Endodermal cell (in vitro differentiated cells): ENCODE data around the gene OPCML. TPM values are rescaled to one million over a fixed set of nuclear protein-coding genes. Genes with fewer than 3 reads are reported as not detected.

Experiments used
- DNase-seq: peaks from one replicate; pipeline ENCODE4 v3.0.0-alpha.2; 2017
- H3K27ac ChIP-seq: 2 replicates; pipeline ENCODE4 v1.5.1; 2013; ENCODE audit warnings: mild to moderate bottlenecking, low read depth, low read length, moderate library complexity
- H3K27me3 ChIP-seq: 2 replicates; pipeline ENCODE4 v1.6.1; 2013; ENCODE audit warnings: mild to moderate bottlenecking, low read length, moderate library complexity; ENCODE audit not compliant: insufficient read depth, control insufficient read depth, poor library complexity, severe bottlenecking
- H3K36me3 ChIP-seq: 2 replicates; pipeline ENCODE4 v1.7.0; 2013; ENCODE audit warnings: mild to moderate bottlenecking, low read length, moderate library complexity; ENCODE audit not compliant: control insufficient read depth, insufficient read depth
- H3K4me1 ChIP-seq: one replicate; pipeline ENCODE4 v1.7.0; 2013; ENCODE audit warnings: low read length; ENCODE audit not compliant: control insufficient read depth, insufficient read depth
- H3K4me3 ChIP-seq: 2 replicates; pipeline ENCODE4 v1.5.1; 2013; ENCODE audit warnings: mild to moderate bottlenecking, low read length, moderate library complexity
- H3K9ac ChIP-seq: 2 replicates; pipeline ENCODE4 v1.6.1; 2013; ENCODE audit warnings: mild to moderate bottlenecking, low read length, moderate library complexity; ENCODE audit not compliant: poor library complexity, severe bottlenecking; ENCODE audit errors: extremely low read depth
- H3K9me3 ChIP-seq: 2 replicates; pipeline ENCODE4 v1.6.1; 2013; ENCODE audit warnings: mild to moderate bottlenecking, low read length, moderate library complexity; ENCODE audit not compliant: control insufficient read depth
- H3K27ac Mint-ChIP-seq: 2 replicates; pipeline ENCODE4 v1.8.0; 2020; ENCODE audit warnings: mixed read lengths
- H3K27me3 Mint-ChIP-seq: 2 replicates; pipeline ENCODE4 v1.8.0; 2021; ENCODE audit warnings: mild to moderate bottlenecking, mixed read lengths; ENCODE audit not compliant: insufficient read depth
- H3K36me3 Mint-ChIP-seq: 2 replicates; pipeline ENCODE4 v1.8.0; 2020; ENCODE audit warnings: low read depth, mixed read lengths
- H3K4me1 Mint-ChIP-seq: 2 replicates; pipeline ENCODE4 v1.8.0; 2020; ENCODE audit warnings: mixed read lengths
- H3K4me3 Mint-ChIP-seq: 2 replicates; pipeline ENCODE4 v1.8.0; 2020; ENCODE audit warnings: mild to moderate bottlenecking, moderate library complexity, mixed read lengths
- H3K9me3 Mint-ChIP-seq: 2 replicates; pipeline ENCODE4 v1.8.0; 2020; ENCODE audit warnings: mild to moderate bottlenecking, mixed read lengths
- CTCF ChIP-seq: fragments of 200-600 bp; sonication (generic); conservative IDR thresholded peaks from 2 replicates; pipeline ENCODE4 v1.5.0; 2021; ENCODE audit warnings: antibody characterized with exemption, mild to moderate bottlenecking
- WGBS, 2 experiments: methylation state at CpG; one replicate each; pipeline versions ENCODE4 v1.1.5 to v1.1.7; 2013; ENCODE audit warnings: missing lambda C conversion rate in 2 of 2, mixed read lengths in 1 of 2; ENCODE audit not compliant: insufficient coverage in 1 of 2, insufficient read length in 1 of 2; 5-methylcytosine and 5-hydroxymethylcytosine counted together
- total RNA-seq, 2 donors: library from RNA; stranded (reverse); fragmentation: NEBNext Ultra II Directional in 1 of 2; extraction: Animal tissue kit (Norgen Biotek cat#: 25700) in 1 of 2; gene quantifications; 2 replicates in 1 of 2; 3 replicates in 1 of 2; pipeline ENCODE4 v1.2.1, GENCODE V29; 2021

Gene OPCML
- total RNA-seq, 2 donors from 2014 or later = 0.49 to 0.86 TPM

DNA sequence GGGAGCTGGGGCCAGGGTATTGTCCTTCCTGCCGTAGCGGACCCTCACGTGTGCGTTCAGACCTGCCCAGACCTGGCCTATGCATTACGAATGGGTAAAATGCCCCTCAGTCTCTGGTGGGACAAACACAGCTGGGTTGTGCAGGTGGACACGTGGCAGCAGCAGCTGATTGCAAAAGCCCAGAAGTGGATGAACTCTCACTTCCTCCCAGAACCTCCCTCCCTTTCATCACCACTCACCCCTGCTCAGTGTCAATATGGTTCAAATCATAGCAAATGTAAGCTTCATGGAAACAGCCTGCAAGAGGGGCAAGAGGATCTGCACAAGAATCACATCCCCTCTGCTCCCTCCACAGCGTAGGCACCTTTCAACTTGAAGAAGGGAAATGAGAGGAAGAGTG is 352.1 kb downstream of the OPCML start:
- Mint-ChIP-seq H3K36me3 (no peaks in the 10 kb centered on the region), H3K27me3 (peaks cover 2% of the 10 kb centered on the region)
- TF ChIP-seq CTCF = no peak

DNA sequence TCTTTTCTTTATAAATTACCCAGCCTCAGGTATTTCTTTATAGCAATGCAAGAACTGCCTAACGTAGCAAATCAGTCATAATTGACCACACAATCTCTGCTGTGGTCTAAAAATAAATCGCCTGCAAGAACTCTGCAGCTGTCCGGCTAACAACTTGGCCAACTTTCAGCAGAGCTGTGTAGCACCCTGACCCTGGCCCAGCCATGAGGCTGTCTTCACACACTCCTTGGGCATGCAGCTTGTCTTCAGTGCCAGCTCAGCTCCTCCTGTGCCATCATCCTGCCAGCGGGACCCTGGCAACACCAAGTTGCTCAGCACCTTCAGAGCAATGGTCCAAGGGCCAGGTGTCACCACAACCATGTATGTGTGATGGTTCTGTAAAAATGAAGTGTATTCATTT is 355.6 kb downstream of the OPCML start:
- H3K27me3 Mint-ChIP-seq = peaks cover 2% of the 10 kb centered on the region
- no peak for TF ChIP-seq CTCF
- no peak overlapping the region for H3K4me3 Mint-ChIP-seq
- H3K27me3 ChIP-seq = no peaks in the 10 kb centered on the region
- H3K36me3 Mint-ChIP-seq = no peaks in the 10 kb centered on the region
- H3K4me3 ChIP-seq = no peak overlapping the region
- H3K9me3 ChIP-seq = no peaks in the 10 kb centered on the region
- 92 to 96% methylated on average over 3 to 4 of the region's 4 CpGs for WGBS, 2 experiments
- DNase-seq = no peak
- no peaks in the 10 kb centered on the region for H3K36me3 ChIP-seq
- H3K9ac ChIP-seq = no peak overlapping the region
- H3K4me1 ChIP-seq = no peaks in the 10 kb centered on the region
- H3K9me3 Mint-ChIP-seq = no peaks in the 10 kb centered on the region
- H3K27ac Mint-ChIP-seq = no peak overlapping the region
- no peaks in the 10 kb centered on the region for H3K4me1 Mint-ChIP-seq
- no peak overlapping the region for H3K27ac ChIP-seq

More for the DNA sequence above, 352.1 kb downstream of the OPCML start:
- H3K9me3 Mint-ChIP-seq = no peaks in the 10 kb centered on the region
- no peaks in the 10 kb centered on the region for H3K36me3 ChIP-seq
- H3K27ac Mint-ChIP-seq = no peak overlapping the region
- no peak overlapping the region for H3K4me3 ChIP-seq
- no peak overlapping the region for H3K9ac ChIP-seq
- 83 to 94% methylated on average over 4 to 7 of the region's 7 CpGs for WGBS, 2 experiments
- DNase-seq = no peak
- H3K4me1 ChIP-seq = no peaks in the 10 kb centered on the region
- H3K4me1 Mint-ChIP-seq = no peaks in the 10 kb centered on the region
- H3K27me3 ChIP-seq = no peaks in the 10 kb centered on the region
- no peak overlapping the region for H3K27ac ChIP-seq
- H3K9me3 ChIP-seq = no peaks in the 10 kb centered on the region
- H3K4me3 Mint-ChIP-seq = no peak overlapping the region

DNA sequence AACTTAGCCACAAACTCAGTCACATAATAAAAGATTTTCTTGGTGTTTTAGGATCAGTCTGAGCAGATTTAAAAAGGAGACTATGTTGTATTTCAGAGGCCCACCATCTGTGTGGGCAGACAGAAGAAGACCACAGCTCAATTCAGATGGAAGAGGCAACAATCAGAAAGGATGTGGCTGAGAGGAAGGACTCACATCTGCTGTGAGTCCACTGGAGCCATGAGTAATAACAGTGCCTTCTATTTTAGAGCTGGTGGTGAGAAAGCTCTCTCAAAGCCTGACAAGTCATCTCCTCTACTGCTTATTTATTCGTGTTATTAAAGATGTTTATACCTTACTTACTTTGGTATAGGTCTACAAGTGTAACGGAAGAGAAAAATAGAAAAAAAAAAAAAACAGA is 357.2 kb downstream of the OPCML start:
- Mint-ChIP-seq H3K27ac (no peak overlapping the region), H3K27me3 (no peaks in the 10 kb centered on the region), H3K36me3 (no peaks in the 10 kb centered on the region), H3K4me3 (no peak overlapping the region), H3K4me1 (peaks cover 4% of the 10 kb centered on the region), H3K9me3 (no peaks in the 10 kb centered on the region)
- 100% methylated on average over 2 of the region's 2 CpGs; no CpG with 5 or more reads in 1 of the 2 experiments for WGBS, 2 experiments
- Histone ChIP-seq H3K36me3 (no peaks in the 10 kb centered on the region), H3K9me3 (no peaks in the 10 kb centered on the region), H3K27me3 (no peaks in the 10 kb centered on the region), H3K4me3 (no peak overlapping the region), H3K4me1 (no peaks in the 10 kb centered on the region), H3K27ac (no peak overlapping the region), H3K9ac (no peak overlapping the region)
- no peak for DNase-seq
- no peak for TF ChIP-seq CTCF
